Measurements from ENCODE around the gene C22orf39. TPM values are rescaled to one million over a fixed set of nuclear protein-coding genes. Genes with fewer than 3 reads are reported as not detected.

C22orf39 gene
- total RNA-seq, 1 experiment from 2014 or later, result 26.5 TPM

- TF ChIP-seq, protein P1, sequence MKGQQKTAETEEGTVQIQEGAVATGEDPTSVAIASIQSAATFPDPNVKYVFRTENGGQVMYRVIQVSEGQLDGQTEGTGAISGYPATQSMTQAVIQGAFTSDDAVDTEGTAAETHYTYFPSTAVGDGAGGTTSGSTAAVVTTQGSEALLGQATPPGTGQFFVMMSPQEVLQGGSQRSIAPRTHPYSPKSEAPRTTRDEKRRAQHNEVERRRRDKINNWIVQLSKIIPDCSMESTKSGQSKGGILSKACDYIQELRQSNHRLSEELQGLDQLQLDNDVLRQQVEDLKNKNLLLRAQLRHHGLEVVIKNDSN (CRISPR knock-in tag; IDR thresholded peaks at IDR 0.05), result peak; percentile 45
These were observed 16.5 kb downstream of the C22orf39 start (continued) for GRCh38 chr22:19430890-19431541.

DNA sequence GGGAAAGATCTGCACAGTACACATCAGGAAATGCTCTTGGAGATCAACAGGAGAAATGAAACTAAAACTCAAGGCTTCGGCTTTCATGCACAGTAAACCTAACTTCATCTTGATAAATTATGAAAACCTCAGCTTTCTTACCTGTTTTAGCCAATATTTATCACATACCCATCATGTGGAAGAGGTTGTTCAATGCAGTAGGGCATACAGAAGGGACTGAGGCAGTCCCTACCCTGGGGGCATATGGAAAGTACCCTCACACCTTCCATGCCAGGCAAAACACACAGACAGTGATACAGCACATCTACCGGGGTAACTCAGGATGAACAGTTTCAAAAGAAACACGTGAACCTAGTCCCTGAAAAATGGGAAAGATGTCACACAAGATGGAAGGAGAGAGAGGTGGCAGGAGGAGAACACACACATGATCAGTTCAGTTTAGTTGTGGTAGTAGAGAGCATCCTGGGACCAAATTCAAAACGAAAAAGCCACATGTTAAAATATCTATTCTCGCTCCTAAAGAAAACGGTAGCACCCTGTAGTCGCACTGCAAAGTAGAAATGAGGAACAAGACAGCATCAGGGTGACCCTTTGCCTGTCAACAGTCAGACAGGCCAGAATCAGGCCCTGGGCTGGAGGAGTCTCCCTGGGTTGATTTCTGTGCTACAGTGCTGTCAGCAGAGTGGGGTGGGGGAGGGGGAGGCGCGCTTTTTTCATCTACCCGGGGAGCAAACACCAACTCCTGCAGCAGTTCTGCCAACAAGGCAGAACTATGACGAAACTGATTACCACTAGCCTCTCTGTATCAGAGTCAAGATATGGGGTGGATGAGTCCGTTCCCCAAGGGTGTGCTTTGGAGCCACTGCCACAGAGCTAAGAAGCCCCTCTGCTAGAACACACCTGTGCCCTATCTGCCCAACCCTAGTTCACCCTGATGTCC lies 17.3 kb downstream of the C22orf39 start:
- Mint-ChIP-seq H3K36me3 (peaks cover 4% of the 10 kb centered on the region), H3K9me3 (no peaks in the 10 kb centered on the region), H3K4me1 (peaks cover 20% of the 10 kb centered on the region), H3K27ac (peak overlapping the region; percentile 10), H3K27me3 (ENCODE audit: low read depth) (no peaks in the 10 kb centered on the region), H3K4me3 (peak overlapping the region; percentile 84)
- TF ChIP-seq, protein P2, sequence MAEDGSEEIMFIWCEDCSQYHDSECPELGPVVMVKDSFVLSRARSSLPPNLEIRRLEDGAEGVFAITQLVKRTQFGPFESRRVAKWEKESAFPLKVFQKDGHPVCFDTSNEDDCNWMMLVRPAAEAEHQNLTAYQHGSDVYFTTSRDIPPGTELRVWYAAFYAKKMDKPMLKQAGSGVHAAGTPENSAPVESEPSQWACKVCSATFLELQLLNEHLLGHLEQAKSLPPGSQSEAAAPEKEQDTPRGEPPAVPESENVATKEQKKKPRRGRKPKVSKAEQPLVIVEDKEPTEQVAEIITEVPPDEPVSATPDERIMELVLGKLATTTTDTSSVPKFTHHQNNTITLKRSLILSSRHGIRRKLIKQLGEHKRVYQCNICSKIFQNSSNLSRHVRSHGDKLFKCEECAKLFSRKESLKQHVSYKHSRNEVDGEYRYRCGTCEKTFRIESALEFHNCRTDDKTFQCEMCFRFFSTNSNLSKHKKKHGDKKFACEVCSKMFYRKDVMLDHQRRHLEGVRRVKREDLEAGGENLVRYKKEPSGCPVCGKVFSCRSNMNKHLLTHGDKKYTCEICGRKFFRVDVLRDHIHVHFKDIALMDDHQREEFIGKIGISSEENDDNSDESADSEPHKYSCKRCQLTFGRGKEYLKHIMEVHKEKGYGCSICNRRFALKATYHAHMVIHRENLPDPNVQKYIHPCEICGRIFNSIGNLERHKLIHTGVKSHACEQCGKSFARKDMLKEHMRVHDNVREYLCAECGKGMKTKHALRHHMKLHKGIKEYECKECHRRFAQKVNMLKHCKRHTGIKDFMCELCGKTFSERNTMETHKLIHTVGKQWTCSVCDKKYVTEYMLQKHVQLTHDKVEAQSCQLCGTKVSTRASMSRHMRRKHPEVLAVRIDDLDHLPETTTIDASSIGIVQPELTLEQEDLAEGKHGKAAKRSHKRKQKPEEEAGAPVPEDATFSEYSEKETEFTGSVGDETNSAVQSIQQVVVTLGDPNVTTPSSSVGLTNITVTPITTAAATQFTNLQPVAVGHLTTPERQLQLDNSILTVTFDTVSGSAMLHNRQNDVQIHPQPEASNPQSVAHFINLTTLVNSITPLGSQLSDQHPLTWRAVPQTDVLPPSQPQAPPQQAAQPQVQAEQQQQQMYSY (CRISPR knock-in tag; IDR thresholded peaks at IDR 0.05), result peak; percentile 86
- TF ChIP-seq TEAD4 (CRISPR knock-in tag; IDR thresholded peaks at IDR 0.05), result no peak
- DNase-seq (ENCODE audit: low spot score) (no peak), ATAC-seq (no peak; the same call in 1 of the 2 replicates)
- ChIA-PET POLR2A (interaction anchor here (2.1 kb wide), 1 partner anchor 17 kb away, joined by 13 read pairs; the partner anchor contains the start of gene C22orf39), CTCF (no interaction called here)

GRCh38 chr22:19424186-19424500 lies 23.4 kb downstream of the C22orf39 start:
- Mint-ChIP-seq H3K27me3 (ENCODE audit: low read depth) (no peaks in the 10 kb centered on the region), H3K27ac (no peak overlapping the region), H3K36me3 (no peaks in the 10 kb centered on the region; the same call in 1 of the 2 replicates), H3K4me1 (peaks cover 38% of the 10 kb centered on the region), H3K4me3 (no peak overlapping the region), H3K9me3 (no peaks in the 10 kb centered on the region)
- POLR2A ChIA-PET, result no interaction called here
- TF ChIP-seq, protein P1 (CRISPR knock-in tag; IDR thresholded peaks at IDR 0.05), result peak; percentile 50
- TF ChIP-seq, protein P3, sequence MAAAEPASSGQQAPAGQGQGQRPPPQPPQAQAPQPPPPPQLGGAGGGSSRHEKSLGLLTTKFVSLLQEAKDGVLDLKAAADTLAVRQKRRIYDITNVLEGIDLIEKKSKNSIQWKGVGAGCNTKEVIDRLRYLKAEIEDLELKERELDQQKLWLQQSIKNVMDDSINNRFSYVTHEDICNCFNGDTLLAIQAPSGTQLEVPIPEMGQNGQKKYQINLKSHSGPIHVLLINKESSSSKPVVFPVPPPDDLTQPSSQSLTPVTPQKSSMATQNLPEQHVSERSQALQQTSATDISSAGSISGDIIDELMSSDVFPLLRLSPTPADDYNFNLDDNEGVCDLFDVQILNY (CRISPR knock-in tag; IDR thresholded peaks at IDR 0.05), result no peak
- no peak for DNase-seq (ENCODE audit: low spot score)
- ATAC-seq, result no peak
- CTCF ChIA-PET, result interaction anchor here (0.6 kb wide), 1 partner anchor 112 kb away, joined by 4 read pairs; no protein-coding TSS in a partner anchor

DNA sequence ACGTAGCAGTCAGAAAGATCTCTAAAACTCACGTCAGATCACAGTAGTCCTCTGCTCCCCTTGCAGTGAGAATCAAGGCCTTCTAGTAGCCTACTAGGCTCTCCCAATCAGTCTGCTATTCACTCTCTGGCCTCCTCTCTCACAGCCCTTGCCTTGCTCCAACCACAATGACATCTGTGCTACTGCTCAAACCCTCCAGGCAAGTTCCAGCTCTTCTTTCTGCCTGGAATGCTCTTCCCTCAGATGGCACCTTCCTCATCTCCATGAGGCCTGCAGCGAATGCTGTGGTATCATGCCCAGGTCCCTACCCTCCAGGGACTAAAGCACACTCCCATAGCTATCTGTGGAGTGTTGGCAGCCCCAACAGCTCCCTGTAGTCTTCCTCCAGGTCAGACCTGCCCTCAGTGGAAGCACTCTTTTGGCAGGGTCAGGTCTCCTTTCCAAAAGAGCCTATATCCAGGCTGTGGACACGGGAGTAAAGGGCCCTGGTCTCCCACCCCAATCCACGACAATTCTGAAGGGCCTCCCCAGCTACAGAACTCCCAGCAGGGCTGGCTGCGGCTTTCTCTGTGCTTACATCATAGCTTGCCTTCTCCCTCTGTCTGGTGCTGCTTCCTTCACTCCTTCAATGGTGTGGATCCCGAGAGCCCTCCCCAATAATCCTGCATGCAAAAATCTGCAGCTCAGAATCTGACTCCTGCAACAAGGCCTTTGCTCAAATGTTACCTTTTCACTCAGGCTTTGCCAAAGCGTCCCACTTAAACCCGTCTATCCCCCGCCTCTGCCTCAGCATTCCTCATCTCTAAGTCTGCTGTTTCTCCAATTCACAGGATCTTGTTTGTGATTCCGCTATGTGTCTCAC lies 24.8 kb downstream of the C22orf39 start:
- peaks cover 4% of the 10 kb centered on the region for H3K36me3 Mint-ChIP-seq
- CTCF ChIA-PET, result interaction anchor here (1.3 kb wide), 1 partner anchor 207 kb away, joined by 4 read pairs; no protein-coding TSS in a partner anchor
- ATAC-seq, result no peak; the same call in 1 of the 2 replicates
- H3K4me3 Mint-ChIP-seq, result no peak overlapping the region
- POLR2A ChIA-PET, result interaction anchor here (0.5 to 1.3 kb wide), 2 partner anchors 9 to 319 kb away, joined by 4 to 5 read pairs; partner anchors contain the start of genes HIRA and MRPL40
- H3K4me1 Mint-ChIP-seq, result peaks cover 40% of the 10 kb centered on the region
- DNase-seq (ENCODE audit: low spot score), result no peak
- H3K9me3 Mint-ChIP-seq, result peaks cover 4% of the 10 kb centered on the region
- TF ChIP-seq, protein P4, sequence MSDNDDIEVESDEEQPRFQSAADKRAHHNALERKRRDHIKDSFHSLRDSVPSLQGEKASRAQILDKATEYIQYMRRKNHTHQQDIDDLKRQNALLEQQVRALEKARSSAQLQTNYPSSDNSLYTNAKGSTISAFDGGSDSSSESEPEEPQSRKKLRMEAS (CRISPR knock-in tag; IDR thresholded peaks at IDR 0.05), result no peak
- no peaks in the 10 kb centered on the region for H3K27me3 Mint-ChIP-seq (ENCODE audit: low read depth)
- peak overlapping the region; percentile 65 for H3K27ac Mint-ChIP-seq
